ENCODE results near the gene GLIPR2.

GLIPR2 gene

GRCh38 chr9:36100532-36100931, 36.0 kb upstream of the GLIPR2 start:
- Histone ChIP-seq H3K23ac (ENCODE audit: low read length in 2 of 2) (no peak overlapping the region), H2BK120ac (ENCODE audit: low read depth, low read length) (no peak overlapping the region), H2BK5ac (ENCODE audit: low read depth, low read length, poor library complexity, severe bottlenecking) (no peak overlapping the region), H3K4ac (ENCODE audit: low read depth in 1 of 2, low read length in 2 of 2) (no peak overlapping the region), H3K4me3 (ENCODE audit: insufficient read depth in 1 of 2, low read depth in 1 of 2, low read length in 2 of 2) (no peak overlapping the region), H2AK5ac (ENCODE audit: low read length, severe bottlenecking) (no peak overlapping the region), H2AFZ (ENCODE audit: low read depth, low read length) (no peak overlapping the region), H3K4me1 (ENCODE audit: control insufficient read depth, insufficient read depth, low read depth, low read length) (peaks cover 5% of the 10 kb centered on the region), H3K79me1 (replicated peaks; ENCODE audit: low read length, poor library complexity, severe bottlenecking) (no peaks in the 10 kb centered on the region), H3K18ac (ENCODE audit: low read depth in 1 of 2, low read length in 2 of 2) (no peak overlapping the region), H3K27ac (ENCODE audit: low read length, poor library complexity, severe bottlenecking) (peak overlapping the region; percentile 94), H2BK15ac (ENCODE audit: low read depth, poor library complexity, severe bottlenecking) (no peak overlapping the region), H3K9ac (ENCODE audit: low read length) (no peak overlapping the region), H4K91ac (ENCODE audit: low read length) (no peak overlapping the region), H4K8ac (ENCODE audit: low read length) (no peak overlapping the region), H3K4me2 (ENCODE audit: low read length, poor library complexity, severe bottlenecking) (no peak overlapping the region), H2BK12ac (ENCODE audit: low read length in 2 of 2) (no peak overlapping the region), H3K36me3 (ENCODE audit: control insufficient read depth in 1 of 2, insufficient read depth in 2 of 2, low read depth in 1 of 2, low read length in 2 of 2) (peaks cover 0 to 33% of the 10 kb centered on the region in 2 experiments), H3K14ac (ENCODE audit: low read length in 2 of 2) (no peak overlapping the region), H3K9me3 (ENCODE audit: control insufficient read depth, low read length) (no peaks in the 10 kb centered on the region), H3K27me3 (ENCODE audit: control insufficient read depth in 1 of 2, insufficient read depth in 1 of 2, low read length in 2 of 2) (no peaks in the 10 kb centered on the region)
- DNase-seq: peak; percentile 28
- 23% methylated on average over 3 of the region's 3 CpGs for WGBS

- Histone ChIP-seq H3K18ac (ENCODE audit: low read depth in 1 of 2, low read length in 2 of 2) (no peak overlapping the region), H4K91ac (ENCODE audit: low read length) (no peak overlapping the region), H4K8ac (ENCODE audit: low read length) (no peak overlapping the region), H2BK5ac (ENCODE audit: low read depth, low read length, poor library complexity, severe bottlenecking) (peak overlapping the region; percentile 92), H3K14ac (ENCODE audit: low read length in 2 of 2) (no peak overlapping the region), H2AFZ (ENCODE audit: low read depth, low read length) (no peak overlapping the region), H3K9me3 (ENCODE audit: control insufficient read depth, low read length) (no peaks in the 10 kb centered on the region), H3K79me1 (replicated peaks; ENCODE audit: low read length, poor library complexity, severe bottlenecking) (no peaks in the 10 kb centered on the region), H3K27me3 (ENCODE audit: control insufficient read depth in 1 of 2, insufficient read depth in 1 of 2, low read length in 2 of 2) (no peaks in the 10 kb centered on the region), H2AK5ac (ENCODE audit: low read length, severe bottlenecking) (no peak overlapping the region), H3K9ac (ENCODE audit: low read length) (peak overlapping the region; percentile 58), H2BK12ac (ENCODE audit: low read length in 2 of 2) (no peak overlapping the region), H3K4me2 (ENCODE audit: low read length, poor library complexity, severe bottlenecking) (no peak overlapping the region), H3K4ac (ENCODE audit: low read depth in 1 of 2, low read length in 2 of 2) (no peak overlapping the region), H3K36me3 (ENCODE audit: control insufficient read depth in 1 of 2, insufficient read depth in 2 of 2, low read depth in 1 of 2, low read length in 2 of 2) (peaks cover 0 to 36% of the 10 kb centered on the region in 2 experiments), H2BK120ac (ENCODE audit: low read depth, low read length) (no peak overlapping the region), H3K4me3 (ENCODE audit: insufficient read depth in 1 of 2, low read depth in 1 of 2, low read length in 2 of 2) (no peak overlapping the region), H3K27ac (ENCODE audit: low read length, poor library complexity, severe bottlenecking) (peak overlapping the region; percentile 94), H3K23ac (ENCODE audit: low read length in 2 of 2) (no peak overlapping the region), H2BK15ac (ENCODE audit: low read depth, poor library complexity, severe bottlenecking) (no peak overlapping the region), H3K4me1 (ENCODE audit: control insufficient read depth, insufficient read depth, low read depth, low read length) (peaks cover 5% of the 10 kb centered on the region)
- DNase-seq: peak; percentile 95
- 4% methylated on average over 4 of the region's 4 CpGs for WGBS
Observed at GRCh38 chr9:36101916-36102741, 34.4 kb upstream of the GLIPR2 start.

GRCh38 chr9:36102742-36103495, 33.6 kb upstream of the GLIPR2 start:
- Histone ChIP-seq H2AFZ (ENCODE audit: low read depth, low read length) (no peak overlapping the region), H3K4me2 (ENCODE audit: low read length, poor library complexity, severe bottlenecking) (no peak overlapping the region), H4K91ac (ENCODE audit: low read length) (no peak overlapping the region), H2AK5ac (ENCODE audit: low read length, severe bottlenecking) (peak overlapping the region; percentile 97), H2BK15ac (ENCODE audit: low read depth, poor library complexity, severe bottlenecking) (no peak overlapping the region), H3K14ac (ENCODE audit: low read length in 2 of 2) (no peak overlapping the region), H3K79me1 (replicated peaks; ENCODE audit: low read length, poor library complexity, severe bottlenecking) (no peaks in the 10 kb centered on the region), H3K36me3 (ENCODE audit: control insufficient read depth in 1 of 2, insufficient read depth in 2 of 2, low read depth in 1 of 2, low read length in 2 of 2) (peaks cover 0 to 35% of the 10 kb centered on the region in 2 experiments), H3K9ac (ENCODE audit: low read length) (peak overlapping the region; percentile 58), H2BK5ac (ENCODE audit: low read depth, low read length, poor library complexity, severe bottlenecking) (no peak overlapping the region), H4K8ac (ENCODE audit: low read length) (no peak overlapping the region), H2BK120ac (ENCODE audit: low read depth, low read length) (no peak overlapping the region), H2BK12ac (ENCODE audit: low read length in 2 of 2) (peak overlapping the region in 1 of 2 experiments; percentile 18), H3K9me3 (ENCODE audit: control insufficient read depth, low read length) (no peaks in the 10 kb centered on the region), H3K23ac (ENCODE audit: low read length in 2 of 2) (no peak overlapping the region), H3K27ac (ENCODE audit: low read length, poor library complexity, severe bottlenecking) (peak overlapping the region; percentile 94), H3K4ac (ENCODE audit: low read depth in 1 of 2, low read length in 2 of 2) (no peak overlapping the region), H3K18ac (ENCODE audit: low read depth in 1 of 2, low read length in 2 of 2) (peak overlapping the region; percentile 52 to 77), H3K4me1 (ENCODE audit: control insufficient read depth, insufficient read depth, low read depth, low read length) (peaks cover 5% of the 10 kb centered on the region), H3K4me3 (ENCODE audit: insufficient read depth in 1 of 2, low read depth in 1 of 2, low read length in 2 of 2) (no peak overlapping the region), H3K27me3 (ENCODE audit: control insufficient read depth in 1 of 2, insufficient read depth in 1 of 2, low read length in 2 of 2) (no peaks in the 10 kb centered on the region)
- DNase-seq: peak; percentile 72
- WGBS: 48% methylated on average over 6 of the region's 10 CpGs

GRCh38 chr9:36109071-36109470, 27.5 kb upstream of the GLIPR2 start:
- Histone ChIP-seq H3K27ac (ENCODE audit: low read length, poor library complexity, severe bottlenecking) (no peak overlapping the region), H3K4ac (ENCODE audit: low read depth in 1 of 2, low read length in 2 of 2) (no peak overlapping the region), H4K91ac (ENCODE audit: low read length) (no peak overlapping the region), H3K18ac (ENCODE audit: low read depth in 1 of 2, low read length in 2 of 2) (no peak overlapping the region), H2AK5ac (ENCODE audit: low read length, severe bottlenecking) (no peak overlapping the region), H4K8ac (ENCODE audit: low read length) (no peak overlapping the region), H2BK120ac (ENCODE audit: low read depth, low read length) (no peak overlapping the region), H3K9me3 (ENCODE audit: control insufficient read depth, low read length) (no peaks in the 10 kb centered on the region), H2AFZ (ENCODE audit: low read depth, low read length) (no peak overlapping the region), H3K27me3 (ENCODE audit: control insufficient read depth in 1 of 2, insufficient read depth in 1 of 2, low read length in 2 of 2) (no peaks in the 10 kb centered on the region), H2BK12ac (ENCODE audit: low read length in 2 of 2) (no peak overlapping the region), H3K4me1 (ENCODE audit: control insufficient read depth, insufficient read depth, low read depth, low read length) (no peaks in the 10 kb centered on the region), H3K9ac (ENCODE audit: low read length) (no peak overlapping the region), H3K23ac (ENCODE audit: low read length in 2 of 2) (no peak overlapping the region), H2BK15ac (ENCODE audit: low read depth, poor library complexity, severe bottlenecking) (no peak overlapping the region), H3K4me2 (ENCODE audit: low read length, poor library complexity, severe bottlenecking) (no peak overlapping the region), H3K4me3 (ENCODE audit: insufficient read depth in 1 of 2, low read depth in 1 of 2, low read length in 2 of 2) (no peak overlapping the region), H3K79me1 (replicated peaks; ENCODE audit: low read length, poor library complexity, severe bottlenecking) (no peaks in the 10 kb centered on the region), H3K36me3 (ENCODE audit: control insufficient read depth in 1 of 2, insufficient read depth in 2 of 2, low read depth in 1 of 2, low read length in 2 of 2) (peaks cover 3 to 80% of the 10 kb centered on the region in 2 experiments), H3K14ac (ENCODE audit: low read length in 2 of 2) (no peak overlapping the region), H2BK5ac (ENCODE audit: low read depth, low read length, poor library complexity, severe bottlenecking) (peak overlapping the region; percentile 47)
- DNase-seq: no peak
- 98% methylated on average over 2 of the region's 2 CpGs for WGBS
